ENCODE data around the gene EPHA2. TPM values are rescaled to one million over a fixed set of nuclear protein-coding genes. Genes with fewer than 3 reads are reported as not detected.

EPHA2 gene
- total and polyA plus RNA-seq, 2 experiments from 2014 or later: 7.5 to 51.2 TPM

DNA sequence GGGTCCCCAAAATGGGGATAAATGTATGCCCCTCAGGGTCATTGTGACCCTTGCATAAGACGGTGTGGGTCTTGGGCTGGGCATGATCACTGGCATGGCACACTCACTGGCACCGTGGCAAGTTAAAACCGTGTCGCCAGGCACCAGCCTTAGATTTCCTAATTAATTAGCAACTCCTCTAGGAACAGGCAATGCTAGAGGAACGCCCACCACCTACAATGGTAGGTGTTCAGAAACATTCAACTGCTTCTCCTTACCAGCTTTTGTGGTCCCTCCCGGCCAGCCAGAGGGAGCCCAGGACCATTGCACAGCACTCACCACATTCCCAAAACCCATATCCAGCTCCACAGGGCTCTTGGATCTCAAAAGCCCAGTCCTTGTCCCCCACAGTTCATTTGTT is 36.4 kb downstream of the EPHA2 start:
- peaks cover 68% of the 10 kb centered on the region for H3K4me1 Mint-ChIP-seq
- H3K36me3 ChIP-seq (ENCODE audit: insufficient read depth): 0 out of 2 replicates have a peak, but pooled peaks cover 2% of the 10 kb centered on the region
- ATAC-seq: no peak

More for the DNA sequence above, 36.4 kb downstream of the EPHA2 start:
- Histone ChIP-seq H3K4me2 (no peak overlapping the region), H3K4me3 (no peak overlapping the region), H3K27ac (ENCODE audit: low read depth) (no peak overlapping the region), H4K20me1 (replicated peaks; ENCODE audit: insufficient read depth) (0 out of 2 replicates have a peak, but pooled peaks cover 3% of the 10 kb centered on the region), H3K27me3 (ENCODE audit: insufficient read depth) (no peaks in the 10 kb centered on the region), H3K4me1 (ENCODE audit: insufficient read depth) (peaks cover 54% of the 10 kb centered on the region), H3K9me2 (ENCODE audit: insufficient read depth) (no peaks in the 10 kb centered on the region), H2AFZ (no peak overlapping the region), H3F3A (replicated peaks; ENCODE audit: low read depth) (0 out of 2 replicates have a peak, but pooled peaks cover 8% of the 10 kb centered on the region), H3K79me2 (replicated peaks; ENCODE audit: insufficient read depth) (no peaks in the 10 kb centered on the region)
- peaks cover 12% of the 10 kb centered on the region for H3K27me3 Mint-ChIP-seq (ENCODE audit: insufficient read depth, low read depth, poor library complexity)
- no peak overlapping the region for H3K27ac Mint-ChIP-seq
- H3K9me3 Mint-ChIP-seq: no peaks in the 10 kb centered on the region
- DNase-seq (ENCODE audit: low spot score): no peak
- peaks cover 17% of the 10 kb centered on the region for H3K36me3 Mint-ChIP-seq (ENCODE audit: low read depth)
- TF ChIP-seq, protein P1, sequence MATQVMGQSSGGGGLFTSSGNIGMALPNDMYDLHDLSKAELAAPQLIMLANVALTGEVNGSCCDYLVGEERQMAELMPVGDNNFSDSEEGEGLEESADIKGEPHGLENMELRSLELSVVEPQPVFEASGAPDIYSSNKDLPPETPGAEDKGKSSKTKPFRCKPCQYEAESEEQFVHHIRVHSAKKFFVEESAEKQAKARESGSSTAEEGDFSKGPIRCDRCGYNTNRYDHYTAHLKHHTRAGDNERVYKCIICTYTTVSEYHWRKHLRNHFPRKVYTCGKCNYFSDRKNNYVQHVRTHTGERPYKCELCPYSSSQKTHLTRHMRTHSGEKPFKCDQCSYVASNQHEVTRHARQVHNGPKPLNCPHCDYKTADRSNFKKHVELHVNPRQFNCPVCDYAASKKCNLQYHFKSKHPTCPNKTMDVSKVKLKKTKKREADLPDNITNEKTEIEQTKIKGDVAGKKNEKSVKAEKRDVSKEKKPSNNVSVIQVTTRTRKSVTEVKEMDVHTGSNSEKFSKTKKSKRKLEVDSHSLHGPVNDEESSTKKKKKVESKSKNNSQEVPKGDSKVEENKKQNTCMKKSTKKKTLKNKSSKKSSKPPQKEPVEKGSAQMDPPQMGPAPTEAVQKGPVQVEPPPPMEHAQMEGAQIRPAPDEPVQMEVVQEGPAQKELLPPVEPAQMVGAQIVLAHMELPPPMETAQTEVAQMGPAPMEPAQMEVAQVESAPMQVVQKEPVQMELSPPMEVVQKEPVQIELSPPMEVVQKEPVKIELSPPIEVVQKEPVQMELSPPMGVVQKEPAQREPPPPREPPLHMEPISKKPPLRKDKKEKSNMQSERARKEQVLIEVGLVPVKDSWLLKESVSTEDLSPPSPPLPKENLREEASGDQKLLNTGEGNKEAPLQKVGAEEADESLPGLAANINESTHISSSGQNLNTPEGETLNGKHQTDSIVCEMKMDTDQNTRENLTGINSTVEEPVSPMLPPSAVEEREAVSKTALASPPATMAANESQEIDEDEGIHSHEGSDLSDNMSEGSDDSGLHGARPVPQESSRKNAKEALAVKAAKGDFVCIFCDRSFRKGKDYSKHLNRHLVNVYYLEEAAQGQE (IDR thresholded peaks at IDR 0.05; ENCODE audit: unreplicated experiment): no peak
- no peak for TF ChIP-seq NANOG (IDR thresholded peaks at IDR 0.05; ENCODE audit: borderline replicate concordance)
- no peak for TF ChIP-seq EZH2 (IDR thresholded peaks at IDR 0.05; ENCODE audit: low read depth, unreplicated experiment)
- TF ChIP-seq ZNF331 (CRISPR knock-in tag; IDR thresholded peaks at IDR 0.05; ENCODE audit: low read depth): no peak
- TF ChIP-seq, protein P2, sequence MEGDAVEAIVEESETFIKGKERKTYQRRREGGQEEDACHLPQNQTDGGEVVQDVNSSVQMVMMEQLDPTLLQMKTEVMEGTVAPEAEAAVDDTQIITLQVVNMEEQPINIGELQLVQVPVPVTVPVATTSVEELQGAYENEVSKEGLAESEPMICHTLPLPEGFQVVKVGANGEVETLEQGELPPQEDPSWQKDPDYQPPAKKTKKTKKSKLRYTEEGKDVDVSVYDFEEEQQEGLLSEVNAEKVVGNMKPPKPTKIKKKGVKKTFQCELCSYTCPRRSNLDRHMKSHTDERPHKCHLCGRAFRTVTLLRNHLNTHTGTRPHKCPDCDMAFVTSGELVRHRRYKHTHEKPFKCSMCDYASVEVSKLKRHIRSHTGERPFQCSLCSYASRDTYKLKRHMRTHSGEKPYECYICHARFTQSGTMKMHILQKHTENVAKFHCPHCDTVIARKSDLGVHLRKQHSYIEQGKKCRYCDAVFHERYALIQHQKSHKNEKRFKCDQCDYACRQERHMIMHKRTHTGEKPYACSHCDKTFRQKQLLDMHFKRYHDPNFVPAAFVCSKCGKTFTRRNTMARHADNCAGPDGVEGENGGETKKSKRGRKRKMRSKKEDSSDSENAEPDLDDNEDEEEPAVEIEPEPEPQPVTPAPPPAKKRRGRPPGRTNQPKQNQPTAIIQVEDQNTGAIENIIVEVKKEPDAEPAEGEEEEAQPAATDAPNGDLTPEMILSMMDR (conservative IDR thresholded peaks at IDR 0.05; ENCODE audit: low read depth in 2 of 2): no peak
- no peak for TF ChIP-seq STAT1 (IDR thresholded peaks at IDR 0.05; ENCODE audit: unreplicated experiment)
- TF ChIP-seq, protein P3, sequence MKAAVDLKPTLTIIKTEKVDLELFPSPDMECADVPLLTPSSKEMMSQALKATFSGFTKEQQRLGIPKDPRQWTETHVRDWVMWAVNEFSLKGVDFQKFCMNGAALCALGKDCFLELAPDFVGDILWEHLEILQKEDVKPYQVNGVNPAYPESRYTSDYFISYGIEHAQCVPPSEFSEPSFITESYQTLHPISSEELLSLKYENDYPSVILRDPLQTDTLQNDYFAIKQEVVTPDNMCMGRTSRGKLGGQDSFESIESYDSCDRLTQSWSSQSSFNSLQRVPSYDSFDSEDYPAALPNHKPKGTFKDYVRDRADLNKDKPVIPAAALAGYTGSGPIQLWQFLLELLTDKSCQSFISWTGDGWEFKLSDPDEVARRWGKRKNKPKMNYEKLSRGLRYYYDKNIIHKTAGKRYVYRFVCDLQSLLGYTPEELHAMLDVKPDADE (IDR thresholded peaks at IDR 0.05): no peak
- H3K4me3 Mint-ChIP-seq: no peak overlapping the region

Measured in GM23338 (cell line).